GM12891 (cell line): ENCODE results near the gene ZNF143.

ENCODE experiments used
- POLR2A ChIP-seq: IDR thresholded peaks from 2 replicates; pipeline ENCODE4 v1.6.1; 2011; ENCODE audit warnings: low read depth, low read length, control low read depth
- POLR2AphosphoS5 ChIP-seq: IDR thresholded peaks from 2 replicates; pipeline ENCODE4 v1.6.1; 2011; ENCODE audit warnings: low read depth, low read length, control low read depth
- POU2F2 ChIP-seq: IDR thresholded peaks from 2 replicates; pipeline ENCODE4 v1.6.1; 2011; ENCODE audit warnings: low read depth, mild to moderate bottlenecking, control low read depth, low read length, moderate library complexity
- SPI1 ChIP-seq: IDR thresholded peaks from 2 replicates; pipeline ENCODE4 v1.6.1; 2011; ENCODE audit warnings: low read depth, low read length, control low read depth
- TAF1 ChIP-seq: IDR thresholded peaks from 2 replicates; pipeline ENCODE4 v1.6.1; 2011; ENCODE audit warnings: low read depth, low read length, control low read depth

DNA sequence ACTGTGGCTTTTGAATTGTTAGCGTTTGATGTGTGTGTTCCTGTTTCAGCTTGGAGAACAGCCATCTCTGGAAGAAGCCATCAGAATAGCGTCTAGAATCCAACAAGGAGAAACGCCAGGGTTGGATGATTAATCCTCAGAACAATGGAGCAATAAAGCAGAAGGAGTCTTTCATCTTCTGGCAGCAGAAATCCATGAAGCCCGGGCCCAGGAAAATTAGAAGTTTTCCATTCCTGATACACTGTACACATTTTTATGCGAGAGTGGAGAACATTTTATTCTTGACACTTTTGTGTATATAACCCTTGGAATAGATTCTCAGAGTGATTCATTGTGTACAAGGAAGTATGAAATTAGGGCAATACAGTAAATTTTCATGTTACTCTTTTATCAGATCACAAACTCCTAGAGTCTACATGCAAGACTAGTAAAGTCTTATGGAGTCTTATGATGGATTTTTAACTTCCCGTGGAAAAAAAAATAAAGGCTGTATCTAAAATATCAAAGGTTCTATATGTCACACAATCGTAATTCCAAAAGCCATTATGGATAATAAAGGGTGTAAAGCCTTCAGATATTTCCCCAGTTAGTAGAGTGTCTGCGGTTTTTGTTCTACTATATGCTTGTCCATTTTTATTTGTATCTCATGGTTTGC is 66.8 kb downstream of the ZNF143 start:
- TF ChIP-seq POLR2A (no peak), POLR2AphosphoS5 (no peak), POU2F2 (no peak), TAF1 (no peak), SPI1 (no peak)
